A549 (cell line): Measurements from ENCODE around the gene IL12RB2.

Source experiments
- EP300 ChIP-seq, 2 experiments: fragments of >200 bp; sonication (Bioruptor Twin); formaldehyde crosslinking; IDR thresholded peaks; 2 replicates in 1 of 2; 3 replicates in 1 of 2; pipeline ENCODE4 v1.6.1; 2016 to 2017
- ESRRA ChIP-seq: fragments of 150-350 bp; IDR thresholded peaks from 2 replicates; pipeline ENCODE4 v1.6.1; 2014; ENCODE audit warnings: mild to moderate bottlenecking, low read length, borderline replicate concordance
- KDM1A ChIP-seq: fragments of 200-600 bp; sonication (generic); IDR thresholded peaks from 2 replicates; pipeline ENCODE4 v1.6.1; 2016; ENCODE audit warnings: low read depth, mild to moderate bottlenecking
- MAZ ChIP-seq: fragments of 150-350 bp; IDR thresholded peaks from 2 replicates; pipeline ENCODE4 v1.6.1; 2014; ENCODE audit warnings: antibody characterized with exemption, low read depth, low read length, borderline replicate concordance
- POLR2A ChIP-seq: IDR thresholded peaks from 2 replicates; pipeline ENCODE4 v1.6.1; 2012; ENCODE audit warnings: mild to moderate bottlenecking, low read length
- POLR2AphosphoS2 ChIP-seq: conservative IDR thresholded peaks from 2 replicates; pipeline ENCODE4 v1.6.1; 2012; ENCODE audit warnings: low read length, improper control_type of control experiment, inconsistent platforms
- RAD21 ChIP-seq, 2 experiments: fragments of >200 bp in 1 of 2; sonication (Bioruptor Twin) in 1 of 2; formaldehyde crosslinking in 1 of 2; IDR thresholded peaks in 1 of 2; conservative IDR thresholded peaks in 1 of 2; 2 replicates in 1 of 2; 3 replicates in 1 of 2; pipeline ENCODE4 v1.6.1; 2012 to 2018; ENCODE audit warnings: inconsistent platforms in 1 of 2
- RNF2 ChIP-seq: fragments of 200-600 bp; sonication (generic); IDR thresholded peaks from 2 replicates; pipeline ENCODE4 v1.6.1; 2016; ENCODE audit warnings: low read depth, mild to moderate bottlenecking, antibody characterized with exemption, moderate library complexity, borderline replicate concordance
- SREBF2 ChIP-seq: fragments of 450-650 bp; IDR thresholded peaks from 2 replicates; pipeline ENCODE4 v1.6.1; 2014; ENCODE audit warnings: mild to moderate bottlenecking, moderate library complexity
- ZFP36 ChIP-seq: fragments of 450-650 bp; IDR thresholded peaks from 2 replicates; pipeline ENCODE4 v1.6.1; 2014; ENCODE audit warnings: borderline replicate concordance; ENCODE audit not compliant: partially characterized antibody
- TF ChIP-seq, protein P1 (sequence below): fragments of >200 bp; sonication (Bioruptor Twin); formaldehyde crosslinking; IDR thresholded peaks from 3 replicates; pipeline ENCODE4 v1.5.1; 2016
- TF ChIP-seq, protein P2 (sequence below): IDR thresholded peaks from 2 replicates; pipeline ENCODE4 v1.6.1; 2012
- TF ChIP-seq, protein P3 (sequence below): fragments of 200-600 bp; sonication (generic); IDR thresholded peaks from 2 replicates; pipeline ENCODE4 v1.6.1; 2016; ENCODE audit warnings: antibody characterized with exemption, mild to moderate bottlenecking, moderate library complexity

DNA sequence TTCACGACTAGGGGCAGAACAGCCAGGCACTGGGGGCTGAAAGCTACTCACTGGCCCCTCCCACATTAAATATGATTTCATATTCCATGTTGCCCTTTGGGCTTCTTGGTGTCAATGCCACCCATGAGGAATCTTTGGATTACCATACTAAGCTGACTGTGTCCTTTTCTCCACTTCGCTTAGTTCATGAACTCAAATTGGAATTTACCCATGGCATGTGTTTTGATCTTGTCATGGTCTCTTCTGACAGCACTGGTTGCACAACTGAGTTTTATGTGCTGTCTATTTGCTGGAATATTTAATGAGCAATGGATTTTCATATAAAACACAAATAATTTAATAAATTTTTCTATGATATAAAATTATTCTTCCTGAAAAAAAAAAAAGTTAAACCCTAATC lies 63.4 kb downstream of the IL12RB2 start:
- TF ChIP-seq, protein P1, sequence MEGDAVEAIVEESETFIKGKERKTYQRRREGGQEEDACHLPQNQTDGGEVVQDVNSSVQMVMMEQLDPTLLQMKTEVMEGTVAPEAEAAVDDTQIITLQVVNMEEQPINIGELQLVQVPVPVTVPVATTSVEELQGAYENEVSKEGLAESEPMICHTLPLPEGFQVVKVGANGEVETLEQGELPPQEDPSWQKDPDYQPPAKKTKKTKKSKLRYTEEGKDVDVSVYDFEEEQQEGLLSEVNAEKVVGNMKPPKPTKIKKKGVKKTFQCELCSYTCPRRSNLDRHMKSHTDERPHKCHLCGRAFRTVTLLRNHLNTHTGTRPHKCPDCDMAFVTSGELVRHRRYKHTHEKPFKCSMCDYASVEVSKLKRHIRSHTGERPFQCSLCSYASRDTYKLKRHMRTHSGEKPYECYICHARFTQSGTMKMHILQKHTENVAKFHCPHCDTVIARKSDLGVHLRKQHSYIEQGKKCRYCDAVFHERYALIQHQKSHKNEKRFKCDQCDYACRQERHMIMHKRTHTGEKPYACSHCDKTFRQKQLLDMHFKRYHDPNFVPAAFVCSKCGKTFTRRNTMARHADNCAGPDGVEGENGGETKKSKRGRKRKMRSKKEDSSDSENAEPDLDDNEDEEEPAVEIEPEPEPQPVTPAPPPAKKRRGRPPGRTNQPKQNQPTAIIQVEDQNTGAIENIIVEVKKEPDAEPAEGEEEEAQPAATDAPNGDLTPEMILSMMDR = no peak
- no peak for TF ChIP-seq POLR2A
- no peak for TF ChIP-seq KDM1A
- TF ChIP-seq, protein P2, sequence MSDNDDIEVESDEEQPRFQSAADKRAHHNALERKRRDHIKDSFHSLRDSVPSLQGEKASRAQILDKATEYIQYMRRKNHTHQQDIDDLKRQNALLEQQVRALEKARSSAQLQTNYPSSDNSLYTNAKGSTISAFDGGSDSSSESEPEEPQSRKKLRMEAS = no peak
- no peak for TF ChIP-seq MAZ
- no peak for TF ChIP-seq RAD21 (conservative IDR thresholded peaks at IDR 0.05 in 1 of 2, IDR thresholded peaks at IDR 0.05 in 1 of 2)
- TF ChIP-seq EP300 (IDR thresholded peaks at IDR 0.05) = no peak
- no peak for TF ChIP-seq POLR2AphosphoS2
- no peak for TF ChIP-seq RNF2
- TF ChIP-seq ESRRA = no peak
- TF ChIP-seq, protein P3, sequence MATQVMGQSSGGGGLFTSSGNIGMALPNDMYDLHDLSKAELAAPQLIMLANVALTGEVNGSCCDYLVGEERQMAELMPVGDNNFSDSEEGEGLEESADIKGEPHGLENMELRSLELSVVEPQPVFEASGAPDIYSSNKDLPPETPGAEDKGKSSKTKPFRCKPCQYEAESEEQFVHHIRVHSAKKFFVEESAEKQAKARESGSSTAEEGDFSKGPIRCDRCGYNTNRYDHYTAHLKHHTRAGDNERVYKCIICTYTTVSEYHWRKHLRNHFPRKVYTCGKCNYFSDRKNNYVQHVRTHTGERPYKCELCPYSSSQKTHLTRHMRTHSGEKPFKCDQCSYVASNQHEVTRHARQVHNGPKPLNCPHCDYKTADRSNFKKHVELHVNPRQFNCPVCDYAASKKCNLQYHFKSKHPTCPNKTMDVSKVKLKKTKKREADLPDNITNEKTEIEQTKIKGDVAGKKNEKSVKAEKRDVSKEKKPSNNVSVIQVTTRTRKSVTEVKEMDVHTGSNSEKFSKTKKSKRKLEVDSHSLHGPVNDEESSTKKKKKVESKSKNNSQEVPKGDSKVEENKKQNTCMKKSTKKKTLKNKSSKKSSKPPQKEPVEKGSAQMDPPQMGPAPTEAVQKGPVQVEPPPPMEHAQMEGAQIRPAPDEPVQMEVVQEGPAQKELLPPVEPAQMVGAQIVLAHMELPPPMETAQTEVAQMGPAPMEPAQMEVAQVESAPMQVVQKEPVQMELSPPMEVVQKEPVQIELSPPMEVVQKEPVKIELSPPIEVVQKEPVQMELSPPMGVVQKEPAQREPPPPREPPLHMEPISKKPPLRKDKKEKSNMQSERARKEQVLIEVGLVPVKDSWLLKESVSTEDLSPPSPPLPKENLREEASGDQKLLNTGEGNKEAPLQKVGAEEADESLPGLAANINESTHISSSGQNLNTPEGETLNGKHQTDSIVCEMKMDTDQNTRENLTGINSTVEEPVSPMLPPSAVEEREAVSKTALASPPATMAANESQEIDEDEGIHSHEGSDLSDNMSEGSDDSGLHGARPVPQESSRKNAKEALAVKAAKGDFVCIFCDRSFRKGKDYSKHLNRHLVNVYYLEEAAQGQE = no peak
- no peak for TF ChIP-seq ZFP36
- no peak for TF ChIP-seq SREBF2
